B cell (primary cell): ENCODE data around the gene UBA5. TPM values are rescaled to one million over a fixed set of nuclear protein-coding genes. Genes with fewer than 3 reads are reported as not detected.

Experiments
- ATAC-seq: fragments of 200-7000 bp; cut with Tn5 transposase; one replicate; pipeline ENCODE4 v1.10.0; 2021; ENCODE audit warnings: low read depth, mild to moderate bottlenecking, moderate number of reproducible peaks, moderate library complexity
- CTCF ChIA-PET: fragments of 350-600 bp; sonication (Branson Sonifier 250); formaldehyde crosslinking; loops from one replicate; lab custom pipeline; 2021; ENCODE audit warnings: antibody characterized with exemption, inconsistent platforms; lab: Charles Lee
- POLR2A ChIA-PET: fragments of 350-600 bp; sonication (Branson Sonifier 250); formaldehyde crosslinking; loops from one replicate; lab custom pipeline; 2021; ENCODE audit warnings: antibody characterized with exemption; lab: Charles Lee
- DNase-seq: peaks from one replicate; pipeline ENCODE4 v3.0.0; 2013
- H2AFZ ChIP-seq: 2 replicates; pipeline ENCODE4 v1.6.1; 2012; ENCODE audit warnings: mild to moderate bottlenecking, low read depth, low read length; ENCODE audit not compliant: insufficient read depth, poor library complexity, severe bottlenecking
- H3K27ac ChIP-seq, 2 donors: 1 replicate in 1 of 2; 2 replicates in 1 of 2; pipeline ENCODE4 v1.5.1; 2012 to 2013; ENCODE audit warnings: low read length in 2 of 2, mild to moderate bottlenecking in 2 of 2, moderate library complexity in 1 of 2
- H3K27me3 ChIP-seq, 4 experiments: fragments of 200-600 bp in 1 of 4; sonication (generic) in 1 of 4; replicated peaks in 1 of 4; 1 replicate in 2 of 4; 2 replicates in 2 of 4; pipeline versions ENCODE4 v1.6.1 to v1.7.0; 2013 to 2016; ENCODE audit warnings: low read length in 3 of 4, mild to moderate bottlenecking in 2 of 4, mixed read lengths in 1 of 4, moderate library complexity in 1 of 4; ENCODE audit not compliant: insufficient read depth in 4 of 4, control insufficient read depth in 3 of 4; ENCODE audit errors: control extremely low read depth in 1 of 4
- H3K36me3 ChIP-seq, 2 experiments: replicated peaks in 1 of 2; 1 replicate in 1 of 2; 2 replicates in 1 of 2; pipeline versions ENCODE4 v1.6.1 to v1.7.1; 2013; ENCODE audit warnings: low read length in 1 of 2; ENCODE audit not compliant: insufficient read depth in 2 of 2, control insufficient read depth in 1 of 2; ENCODE audit errors: control extremely low read depth in 1 of 2, extremely low read depth in 1 of 2
- H3K4me1 ChIP-seq, 2 donors: fragments of 200-600 bp in 1 of 2; sonication (generic) in 1 of 2; 1 replicate in 1 of 2; 2 replicates in 1 of 2; pipeline versions ENCODE4 v1.5.1 to v1.6.1; 2013 to 2017; ENCODE audit warnings: low read length in 2 of 2; ENCODE audit not compliant: control insufficient read depth in 2 of 2, insufficient read depth in 2 of 2
- H3K4me2 ChIP-seq: replicated peaks from 2 replicates; pipeline ENCODE3; 2012; ENCODE audit warnings: mild to moderate bottlenecking, low read depth, low read length; ENCODE audit not compliant: poor library complexity, severe bottlenecking
- H3K4me3 ChIP-seq, 5 experiments: fragments of 200-600 bp in 1 of 5; sonication (generic) in 1 of 5; 1 replicate in 3 of 5; 2 replicates in 2 of 5; pipeline versions ENCODE4 v1.5.1 to v1.7.0; 2011 to 2016; ENCODE audit warnings: low read length in 4 of 5, mild to moderate bottlenecking in 4 of 5, low read depth in 2 of 5, control low read depth in 1 of 5, moderate library complexity in 1 of 5; ENCODE audit not compliant: insufficient read depth in 1 of 5; ENCODE audit errors: control extremely low read depth in 1 of 5, extremely low read depth in 1 of 5
- H3K79me2 ChIP-seq: fragments of 200-600 bp; sonication (generic); one replicate; pipeline ENCODE4 v1.6.0; 2016; ENCODE audit warnings: low read length; ENCODE audit not compliant: control insufficient read depth, insufficient read depth
- H3K9ac ChIP-seq: fragments of 200-600 bp; sonication (generic); 2 replicates; pipeline ENCODE4 v1.6.1; 2017; ENCODE audit warnings: mild to moderate bottlenecking, low read length, moderate library complexity
- H3K9me3 ChIP-seq, 3 donors: one replicate each; pipeline versions ENCODE4 v1.6.1 to v1.7.1; 2013; ENCODE audit warnings: low read length in 2 of 3; ENCODE audit not compliant: control insufficient read depth in 2 of 3, insufficient read depth in 1 of 3; ENCODE audit errors: control extremely low read depth in 1 of 3
- H4K20me1 ChIP-seq: 2 replicates; pipeline ENCODE4 v1.6.0; 2012; ENCODE audit warnings: mild to moderate bottlenecking, low read length; ENCODE audit not compliant: insufficient read depth, control insufficient read depth, poor library complexity, severe bottlenecking
- H3K27ac Mint-ChIP-seq: one replicate; pipeline ENCODE4 v1.8.0; 2021; ENCODE audit warnings: mixed read lengths
- H3K27me3 Mint-ChIP-seq: one replicate; pipeline ENCODE4 v1.8.0; 2021; ENCODE audit warnings: mixed read lengths
- H3K4me1 Mint-ChIP-seq: one replicate; pipeline ENCODE4 v1.8.0; 2021; ENCODE audit warnings: mixed read lengths
- H3K4me3 Mint-ChIP-seq: one replicate; pipeline ENCODE4 v1.8.0; 2021; ENCODE audit warnings: mixed read lengths
- H3K9me3 Mint-ChIP-seq: one replicate; pipeline ENCODE4 v1.8.0; 2022; ENCODE audit warnings: mixed read lengths; ENCODE audit not compliant: insufficient read depth
- EZH2 ChIP-seq: IDR thresholded peaks from 2 replicates; pipeline ENCODE4 v1.6.1; 2012; ENCODE audit warnings: borderline replicate concordance, low read depth, mild to moderate bottlenecking, moderate library complexity, low read length; ENCODE audit not compliant: insufficient read depth, poor library complexity, severe bottlenecking
- WGBS: methylation state at CpG from one replicate; pipeline ENCODE4 v1.1.5; 2013; ENCODE audit warnings: missing lambda C conversion rate; ENCODE audit not compliant: insufficient coverage; 5-methylcytosine and 5-hydroxymethylcytosine counted together
- intact Hi-C: fragments of 100-400 bp; cut with micrococcal nuclease; formaldehyde crosslinking; loops from one replicate; pipeline ENCODE4 v1.10.0; 2022
- polyA plus RNA-seq: library from polyadenylated mRNA; depleted of rRNA; stranded (reverse); fragments of >200 nt; gene quantifications from 2 replicates; pipeline ENCODE4 v1.2.3, GENCODE V29; 2012
- total RNA-seq, 2 donors: library from RNA; stranded (reverse); fragments of 120-200 nt in 1 of 2; gene quantifications; 1 replicate in 1 of 2; 2 replicates in 1 of 2; pipeline versions ENCODE4 v1.2.3 to v1.2.4, GENCODE V29; 2013 to 2022
- TF ChIP-seq, protein P1 (sequence below): fragments of 200-600 bp; IDR thresholded peaks from one replicate; pipeline ENCODE4 v1.8.0; 2022; ENCODE audit warnings: antibody characterized with exemption, mild to moderate bottlenecking

Gene UBA5
- total and polyA plus RNA-seq, 2 donors (not counting 1 experiment from before 2014, with no cell fraction given): 17.4 to 41.0 TPM

DNA sequence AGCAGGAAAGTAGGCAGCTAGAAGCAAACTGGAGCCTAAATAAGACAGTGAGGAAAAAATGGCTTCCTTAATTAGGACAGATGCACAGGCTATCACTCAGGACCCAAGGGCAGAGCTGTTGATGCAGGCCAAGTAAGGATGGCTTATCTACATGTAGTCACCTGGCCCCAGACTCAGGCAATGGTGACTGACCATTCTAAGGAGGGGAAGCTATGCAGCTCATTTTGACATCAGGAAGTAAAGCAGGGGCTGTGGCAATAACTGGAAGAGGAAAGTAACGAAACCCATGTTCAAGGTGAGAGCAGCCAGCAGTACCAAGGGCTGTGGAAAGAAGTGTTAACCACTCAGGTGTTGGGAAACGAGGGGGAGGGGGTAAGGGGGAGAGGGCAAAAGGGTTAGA is 16.8 kb upstream of the UBA5 start:
- H3K4me1 Mint-ChIP-seq: peaks cover 7% of the 10 kb centered on the region
- H3K27me3 Mint-ChIP-seq: no peaks in the 10 kb centered on the region
- ATAC-seq (no peak), DNase-seq (no peak)
- intact Hi-C loops: no loop called here
- Histone ChIP-seq H4K20me1 (no peaks in the 10 kb centered on the region), H3K79me2 (no peaks in the 10 kb centered on the region), H3K36me3 (peaks cover 1 to 12% of the 10 kb centered on the region in 2 experiments), H3K9me3 (no peaks in the 10 kb centered on the region), H3K4me2 (no peak overlapping the region), H3K4me1 (no peaks in the 10 kb centered on the region), H3K9ac (no peak overlapping the region), H3K27me3 (no peaks in the 10 kb centered on the region), H2AFZ (no peak overlapping the region), H3K27ac (no peak overlapping the region), H3K4me3 (no peak overlapping the region)
- H3K4me3 Mint-ChIP-seq: no peak overlapping the region
- CTCF ChIA-PET: interaction anchor here (0.5 to 6.0 kb wide), 13 partner anchors 8 to 292 kb away, joined by 3 to 86 read pairs (median 5); no protein-coding TSS in a partner anchor
- no peaks in the 10 kb centered on the region for H3K9me3 Mint-ChIP-seq
- H3K27ac Mint-ChIP-seq: no peak overlapping the region
- no peak for TF ChIP-seq EZH2
- TF ChIP-seq, protein P1, sequence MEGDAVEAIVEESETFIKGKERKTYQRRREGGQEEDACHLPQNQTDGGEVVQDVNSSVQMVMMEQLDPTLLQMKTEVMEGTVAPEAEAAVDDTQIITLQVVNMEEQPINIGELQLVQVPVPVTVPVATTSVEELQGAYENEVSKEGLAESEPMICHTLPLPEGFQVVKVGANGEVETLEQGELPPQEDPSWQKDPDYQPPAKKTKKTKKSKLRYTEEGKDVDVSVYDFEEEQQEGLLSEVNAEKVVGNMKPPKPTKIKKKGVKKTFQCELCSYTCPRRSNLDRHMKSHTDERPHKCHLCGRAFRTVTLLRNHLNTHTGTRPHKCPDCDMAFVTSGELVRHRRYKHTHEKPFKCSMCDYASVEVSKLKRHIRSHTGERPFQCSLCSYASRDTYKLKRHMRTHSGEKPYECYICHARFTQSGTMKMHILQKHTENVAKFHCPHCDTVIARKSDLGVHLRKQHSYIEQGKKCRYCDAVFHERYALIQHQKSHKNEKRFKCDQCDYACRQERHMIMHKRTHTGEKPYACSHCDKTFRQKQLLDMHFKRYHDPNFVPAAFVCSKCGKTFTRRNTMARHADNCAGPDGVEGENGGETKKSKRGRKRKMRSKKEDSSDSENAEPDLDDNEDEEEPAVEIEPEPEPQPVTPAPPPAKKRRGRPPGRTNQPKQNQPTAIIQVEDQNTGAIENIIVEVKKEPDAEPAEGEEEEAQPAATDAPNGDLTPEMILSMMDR: no peak
- POLR2A ChIA-PET: no interaction called here
- 74% methylated on average over 2 of the region's 2 CpGs for WGBS

DNA sequence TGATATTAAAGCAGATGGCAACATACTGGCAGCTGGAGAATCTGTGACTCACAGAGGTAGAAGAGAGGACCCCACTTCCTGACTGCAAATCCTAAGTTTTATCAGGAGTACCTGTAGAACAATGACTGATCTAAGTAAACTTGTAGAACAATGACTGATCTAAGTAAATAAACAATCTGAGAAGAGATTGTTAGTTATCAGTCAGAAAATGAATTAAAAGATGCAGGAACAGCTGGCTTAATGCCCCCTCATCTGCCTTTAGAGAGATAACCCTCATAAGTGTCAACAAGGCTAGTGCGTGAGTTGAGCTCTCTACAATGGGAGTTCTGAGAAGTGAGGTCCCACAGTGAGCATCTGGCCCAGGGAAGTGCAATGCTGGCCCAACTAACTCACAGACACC is 15.1 kb upstream of the UBA5 start:
- Mint-ChIP-seq H3K27ac (no peak overlapping the region), H3K9me3 (no peaks in the 10 kb centered on the region), H3K4me3 (no peak overlapping the region), H3K27me3 (no peaks in the 10 kb centered on the region), H3K4me1 (peaks cover 7% of the 10 kb centered on the region)
- no peak overlapping the region for H3K4me2 ChIP-seq
- ChIA-PET CTCF (interaction anchor here (0.6 to 2.3 kb wide), 8 partner anchors 9 to 748 kb away, joined by 3 to 6 read pairs (median 4); no protein-coding TSS in a partner anchor), POLR2A (no interaction called here)
- H2AFZ ChIP-seq: no peak overlapping the region
- no peaks in the 10 kb centered on the region for H3K27me3 ChIP-seq
- H3K79me2 ChIP-seq: no peaks in the 10 kb centered on the region
- intact Hi-C loops: no loop called here
- no peaks in the 10 kb centered on the region for H3K9me3 ChIP-seq
- H3K36me3 ChIP-seq: peaks cover 0 to 1% of the 10 kb centered on the region in 2 experiments
- H3K4me3 ChIP-seq: no peak overlapping the region
- 83% methylated on average over 1 of the region's 1 CpG for WGBS
- no peak for ATAC-seq
- no peaks in the 10 kb centered on the region for H4K20me1 ChIP-seq
- TF ChIP-seq, protein P1: no peak
- TF ChIP-seq EZH2: no peak
- H3K27ac ChIP-seq: no peak overlapping the region
- no peak overlapping the region for H3K9ac ChIP-seq
- H3K4me1 ChIP-seq: no peaks in the 10 kb centered on the region
- no peak for DNase-seq
